HL-60 (cell line): ENCODE data around the gene LAG3.

Experiments used
- DNase-seq, 2 experiments: peaks; one replicate each; pipeline ENCODE4 v3.0.0-alpha.2; 2010 to 2020; ENCODE audit warnings: low read depth in 1 of 2, low spot score in 1 of 2
- H3K27ac ChIP-seq: fragments of 250-450 bp; sonication (Bioruptor Pico); replicated peaks from 2 replicates; pipeline ENCODE4 v1.5.1; 2020; ENCODE audit warnings: mild to moderate bottlenecking, moderate library complexity
- H3K27me3 ChIP-seq: fragments of 250-450 bp; sonication (Bioruptor Pico); 2 replicates; pipeline ENCODE4 v1.5.1; 2021; ENCODE audit warnings: mild to moderate bottlenecking, moderate library complexity; ENCODE audit not compliant: insufficient read depth, poor library complexity, severe bottlenecking
- H3K4me3 ChIP-seq: replicated peaks from 2 replicates; pipeline ENCODE4 v1.5.1; 2011; ENCODE audit warnings: mild to moderate bottlenecking, control low read depth, low read length; ENCODE audit not compliant: insufficient read depth
- CTCF ChIP-seq: IDR thresholded peaks from one replicate; pipeline ENCODE4 v1.5.1; 2011; ENCODE audit warnings: low read length, control low read depth, inconsistent platforms; ENCODE audit not compliant: insufficient read depth
- GABPA ChIP-seq: IDR thresholded peaks from 2 replicates; pipeline ENCODE4 v1.6.1; 2012; ENCODE audit warnings: low read depth
- POLR2AphosphoS5 ChIP-seq: IDR thresholded peaks from 2 replicates; pipeline ENCODE4 v1.6.1; 2012; ENCODE audit warnings: low read depth
- REST ChIP-seq: IDR thresholded peaks from 2 replicates; pipeline ENCODE4 v1.6.1; 2012; ENCODE audit warnings: low read depth; ENCODE audit not compliant: insufficient replicate concordance
- SPI1 ChIP-seq: IDR thresholded peaks from 2 replicates; pipeline ENCODE4 v1.6.1; 2012; ENCODE audit warnings: low read depth, mild to moderate bottlenecking, borderline replicate concordance

Gene LAG3

GRCh38 chr12:6824901-6825381, 52.6 kb downstream of the LAG3 start:
- no peak overlapping the region for H3K27ac ChIP-seq

GRCh38 chr12:6825398-6826124, 53.2 kb downstream of the LAG3 start:
- no peak for TF ChIP-seq GABPA
- TF ChIP-seq CTCF = peak; percentile 96
- DNase-seq = peak; percentile 67 to 82
- no peak overlapping the region for H3K4me3 ChIP-seq
- H3K27me3 ChIP-seq = peaks cover 33% of the 10 kb centered on the region
- no peak overlapping the region for H3K27ac ChIP-seq

More at GRCh38 chr12:6824901-6825381, 52.6 kb downstream of the LAG3 start:
- DNase-seq = no peak
- TF ChIP-seq SPI1 = no peak
- TF ChIP-seq POLR2AphosphoS5 = no peak
- TF ChIP-seq REST = no peak
- TF ChIP-seq GABPA = no peak
- no peak for TF ChIP-seq CTCF
- Histone ChIP-seq H3K27me3 (peaks cover 33% of the 10 kb centered on the region), H3K4me3 (no peak overlapping the region)

- no peak overlapping the region for H3K4me3 ChIP-seq
- no peak overlapping the region for H3K27ac ChIP-seq
- DNase-seq = no peak
- TF ChIP-seq SPI1 (no peak), POLR2AphosphoS5 (no peak), GABPA (no peak), REST (no peak), CTCF (no peak)
- peaks cover 33% of the 10 kb centered on the region for H3K27me3 ChIP-seq
Measured at GRCh38 chr12:6826125-6826733, 53.9 kb downstream of the LAG3 start.
